MCF 10A (cell line): ENCODE measurements around the gene LDB1. TPM values are rescaled to one million over a fixed set of nuclear protein-coding genes. Genes with fewer than 3 reads are reported as not detected.

ENCODE experiments used
- BruUV-seq: library from RNA; stranded (reverse); fragments of 400-500 nt; replicated peaks from 2 replicates; lab custom pipeline; 2021; lab: Mats Ljungman, UMichigan
- CTCF ChIA-PET: fragments of 300-600 bp; sonication (Branson Sonifier 250); formaldehyde crosslinking; extraction: SDS; loops from one replicate; lab custom pipeline; 2021; ENCODE audit warnings: antibody characterized with exemption, inconsistent platforms; lab: Yijun Ruan, JAX
- POLR2A ChIA-PET: fragments of 300-600, 350-650 bp; sonication (Branson Sonifier 250); formaldehyde crosslinking; extraction: SDS; loops from one replicate; lab custom pipeline; 2020; ENCODE audit warnings: antibody characterized with exemption, inconsistent platforms; lab: Yijun Ruan, JAX
- DNase-seq: peaks from one replicate; pipeline ENCODE4 v3.0.0-alpha.2; 2018; ENCODE audit not compliant: unreplicated experiment
- H3K27ac Mint-ChIP-seq: one replicate; pipeline ENCODE4 v1.8.0; 2022; ENCODE audit warnings: mild to moderate bottlenecking, low read depth, mixed read lengths; ENCODE audit not compliant: unreplicated experiment
- H3K27me3 Mint-ChIP-seq: one replicate; pipeline ENCODE4 v1.8.0; 2022; ENCODE audit warnings: mixed read lengths; ENCODE audit not compliant: insufficient read depth, unreplicated experiment
- H3K36me3 Mint-ChIP-seq: one replicate; pipeline ENCODE4 v1.8.0; 2022; ENCODE audit warnings: mild to moderate bottlenecking, moderate library complexity, mixed read lengths; ENCODE audit not compliant: insufficient read depth, unreplicated experiment
- H3K4me1 Mint-ChIP-seq: one replicate; pipeline ENCODE4 v1.8.0; 2022; ENCODE audit warnings: mixed read lengths; ENCODE audit not compliant: insufficient read depth, unreplicated experiment
- H3K4me3 Mint-ChIP-seq: one replicate; pipeline ENCODE4 v1.8.0; 2022; ENCODE audit warnings: mild to moderate bottlenecking, moderate library complexity, mixed read lengths; ENCODE audit not compliant: unreplicated experiment
- H3K9me3 Mint-ChIP-seq: one replicate; pipeline ENCODE4 v1.8.0; 2022; ENCODE audit warnings: mixed read lengths; ENCODE audit not compliant: unreplicated experiment
- intact Hi-C: fragments of 100-400 bp; cut with micrococcal nuclease; formaldehyde crosslinking; loops from 2 replicates; pipeline ENCODE4 v1.14.1; 2022
- total RNA-seq: library from RNA; stranded (reverse); gene quantifications from 2 replicates; pipeline ENCODE4 v1.2.3, GENCODE V29; 2022
- TF ChIP-seq, protein P1 (sequence below): fragments of 200-600 bp; IDR thresholded peaks from one replicate; pipeline ENCODE4 v1.8.0; 2022; ENCODE audit warnings: antibody characterized with exemption, mild to moderate bottlenecking; ENCODE audit not compliant: unreplicated experiment

The LDB1 gene
- total RNA-seq, 1 experiment from 2014 or later = 28.9 TPM

DNA sequence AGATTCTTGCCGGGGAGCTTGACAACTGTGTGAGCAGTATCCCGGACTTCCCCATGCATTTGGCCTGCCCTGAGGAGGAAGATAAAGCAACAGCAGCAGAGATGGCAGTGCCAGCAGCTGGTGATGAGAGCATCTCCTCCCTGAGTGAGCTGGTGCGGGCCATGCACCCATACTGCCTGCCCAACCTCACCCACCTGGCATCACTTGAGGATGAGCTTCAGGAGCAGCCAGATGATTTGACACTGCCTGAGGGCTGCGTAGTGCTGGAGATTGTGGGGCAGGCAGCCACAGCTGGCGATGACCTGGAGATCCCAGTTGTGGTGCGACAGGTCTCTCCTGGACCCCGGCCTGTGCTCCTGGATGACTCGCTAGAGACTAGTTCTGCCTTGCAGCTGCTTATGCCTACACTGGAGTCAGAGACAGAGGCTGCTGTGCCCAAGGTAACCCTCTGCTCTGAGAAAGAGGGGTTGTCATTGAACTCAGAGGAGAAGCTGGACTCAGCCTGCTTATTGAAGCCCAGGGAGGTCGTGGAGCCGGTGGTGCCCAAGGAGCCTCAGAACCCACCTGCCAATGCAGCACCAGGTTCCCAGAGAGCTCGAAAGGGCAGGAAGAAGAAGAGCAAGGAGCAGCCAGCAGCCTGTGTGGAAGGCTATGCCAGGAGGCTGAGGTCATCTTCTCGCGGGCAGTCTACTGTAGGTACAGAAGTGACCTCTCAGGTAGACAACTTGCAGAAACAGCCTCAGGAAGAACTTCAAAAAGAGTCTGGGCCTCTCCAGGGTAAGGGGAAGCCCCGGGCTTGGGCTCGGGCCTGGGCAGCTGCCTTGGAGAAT, 19.3 kb upstream of the LDB1 start:
- Mint-ChIP-seq H3K27me3 (no peaks in the 10 kb centered on the region), H3K36me3 (peaks cover 57% of the 10 kb centered on the region), H3K9me3 (no peaks in the 10 kb centered on the region), H3K4me3 (no peak overlapping the region), H3K4me1 (peaks cover 26% of the 10 kb centered on the region), H3K27ac (no peak overlapping the region)
- TF ChIP-seq, protein P1, sequence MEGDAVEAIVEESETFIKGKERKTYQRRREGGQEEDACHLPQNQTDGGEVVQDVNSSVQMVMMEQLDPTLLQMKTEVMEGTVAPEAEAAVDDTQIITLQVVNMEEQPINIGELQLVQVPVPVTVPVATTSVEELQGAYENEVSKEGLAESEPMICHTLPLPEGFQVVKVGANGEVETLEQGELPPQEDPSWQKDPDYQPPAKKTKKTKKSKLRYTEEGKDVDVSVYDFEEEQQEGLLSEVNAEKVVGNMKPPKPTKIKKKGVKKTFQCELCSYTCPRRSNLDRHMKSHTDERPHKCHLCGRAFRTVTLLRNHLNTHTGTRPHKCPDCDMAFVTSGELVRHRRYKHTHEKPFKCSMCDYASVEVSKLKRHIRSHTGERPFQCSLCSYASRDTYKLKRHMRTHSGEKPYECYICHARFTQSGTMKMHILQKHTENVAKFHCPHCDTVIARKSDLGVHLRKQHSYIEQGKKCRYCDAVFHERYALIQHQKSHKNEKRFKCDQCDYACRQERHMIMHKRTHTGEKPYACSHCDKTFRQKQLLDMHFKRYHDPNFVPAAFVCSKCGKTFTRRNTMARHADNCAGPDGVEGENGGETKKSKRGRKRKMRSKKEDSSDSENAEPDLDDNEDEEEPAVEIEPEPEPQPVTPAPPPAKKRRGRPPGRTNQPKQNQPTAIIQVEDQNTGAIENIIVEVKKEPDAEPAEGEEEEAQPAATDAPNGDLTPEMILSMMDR = no peak
- no TSS peak for BruUV-seq
- no peak for DNase-seq
- CTCF ChIA-PET = interaction anchor here (0.6 kb wide), 1 partner anchor 220 kb away, joined by 3 read pairs; no protein-coding TSS in a partner anchor
- intact Hi-C loops = no loop called here
- POLR2A ChIA-PET = interaction anchor here (0.7 to 6.2 kb wide), 2 partner anchors 12 to 321 kb away, joined by 3 to 47 read pairs; partner anchors contain the start of genes NOLC1 and OGA

DNA sequence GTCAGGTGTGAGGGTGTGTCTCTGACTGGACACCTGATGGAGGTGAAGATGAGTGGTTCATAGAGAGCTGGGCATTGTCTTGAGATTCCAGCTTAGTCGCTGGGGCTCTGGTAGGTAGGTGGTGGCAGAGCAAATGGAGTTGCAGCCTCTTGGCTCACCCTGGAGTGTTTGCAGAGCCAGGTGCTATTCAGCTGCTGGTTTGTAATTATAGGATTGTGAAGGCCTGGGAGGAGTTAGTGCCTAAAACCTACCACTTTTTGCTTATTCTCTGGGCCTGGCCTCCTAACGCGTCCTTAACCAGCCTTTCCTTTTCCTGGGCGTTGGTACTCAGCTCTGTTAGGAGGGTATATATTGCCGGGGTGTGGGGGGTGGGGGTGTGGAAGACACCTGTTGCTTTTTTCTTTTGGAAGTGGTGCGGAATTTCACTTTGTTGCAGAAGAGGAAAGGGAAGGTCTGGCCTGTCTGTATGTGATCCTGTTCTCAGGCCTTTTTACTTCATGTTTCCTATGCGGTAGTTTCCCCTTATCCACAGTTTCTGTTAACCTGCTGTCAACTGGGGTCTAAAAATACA, 15.9 kb upstream of the LDB1 start:
- TF ChIP-seq, protein P1 = no peak
- H3K4me1 Mint-ChIP-seq = peaks cover 29% of the 10 kb centered on the region
- ChIA-PET POLR2A (interaction anchor here (0.8 to 6.2 kb wide), 5 partner anchors 10 to 290 kb away, joined by 3 to 47 read pairs (median 4); partner anchors contain the start of gene NOLC1), CTCF (interaction anchor here (0.6 kb wide), 2 partner anchors 13 to 786 kb away, joined by 3 to 5 read pairs; no protein-coding TSS in a partner anchor)
- H3K27ac Mint-ChIP-seq = peak overlapping the region; percentile 96
- H3K36me3 Mint-ChIP-seq = peaks cover 39% of the 10 kb centered on the region
- H3K9me3 Mint-ChIP-seq = no peaks in the 10 kb centered on the region
- intact Hi-C loops = no loop called here
- H3K4me3 Mint-ChIP-seq = no peak overlapping the region
- H3K27me3 Mint-ChIP-seq = no peaks in the 10 kb centered on the region
- BruUV-seq = no TSS peak
- no peak for DNase-seq

DNA sequence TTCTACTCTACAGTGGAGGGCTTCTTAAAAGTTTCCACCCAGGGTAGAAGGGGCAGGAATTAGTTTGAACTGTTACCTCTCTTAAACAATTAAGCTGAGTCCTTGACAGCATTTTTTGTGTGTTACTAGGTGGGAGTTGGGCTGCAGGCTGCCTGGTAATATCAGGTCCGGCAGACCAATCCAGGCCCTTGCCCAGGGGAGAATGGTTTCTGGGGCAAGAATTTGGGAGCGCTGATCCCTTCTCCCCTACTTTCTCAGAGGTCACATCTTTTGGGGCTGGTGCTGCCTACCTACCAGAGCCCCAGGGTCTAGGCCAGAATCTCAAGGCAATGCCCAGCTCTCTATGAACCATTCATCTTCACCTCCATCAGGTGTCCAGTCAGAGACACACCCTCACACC, 14.2 kb upstream of the LDB1 start:
- intact Hi-C loops = no loop called here
- Mint-ChIP-seq H3K27me3 (no peaks in the 10 kb centered on the region), H3K27ac (peak overlapping the region; percentile 96), H3K9me3 (no peaks in the 10 kb centered on the region), H3K36me3 (peaks cover 30% of the 10 kb centered on the region), H3K4me3 (peak overlapping the region; percentile 93), H3K4me1 (peaks cover 29% of the 10 kb centered on the region)
- TF ChIP-seq, protein P1 = no peak
- CTCF ChIA-PET = interaction anchor here (0.7 kb wide), 1 partner anchor 25 kb away, joined by 3 read pairs; no protein-coding TSS in a partner anchor
- POLR2A ChIA-PET = interaction anchor here (0.7 to 6.2 kb wide), 6 partner anchors 12 to 297 kb away, joined by 3 to 47 read pairs (median 5); partner anchors contain the start of genes CUEDC2 and NOLC1
- BruUV-seq = TSS peak; percentile 50
- no peak for DNase-seq
